Renal cortex interstitium (tissue), 11 donors: Measurements from ENCODE around the gene EXOSC1. TPM values are rescaled to one million over a fixed set of nuclear protein-coding genes. Genes with fewer than 3 reads are reported as not detected.

Experiments
- DNase-seq, 11 donors: peaks; one replicate each; pipeline ENCODE4 v3.0.0-alpha.2; 2013; ENCODE audit warnings: low read depth in 9 of 11, low spot score in 4 of 11; ENCODE audit errors: extremely low read depth in 1 of 11
- polyA plus RNA-seq, 3 donors: library from polyadenylated mRNA; unstranded; fragments of 120-200 nt; gene quantifications; one replicate each; pipeline ENCODE4 v1.2.1, GENCODE V29; 2013; ENCODE audit not compliant: insufficient read length in 3 of 3

The EXOSC1 gene
- polyA plus RNA-seq, 3 donors: 30.3 to 38.9 (median 32.7) TPM

DNA sequence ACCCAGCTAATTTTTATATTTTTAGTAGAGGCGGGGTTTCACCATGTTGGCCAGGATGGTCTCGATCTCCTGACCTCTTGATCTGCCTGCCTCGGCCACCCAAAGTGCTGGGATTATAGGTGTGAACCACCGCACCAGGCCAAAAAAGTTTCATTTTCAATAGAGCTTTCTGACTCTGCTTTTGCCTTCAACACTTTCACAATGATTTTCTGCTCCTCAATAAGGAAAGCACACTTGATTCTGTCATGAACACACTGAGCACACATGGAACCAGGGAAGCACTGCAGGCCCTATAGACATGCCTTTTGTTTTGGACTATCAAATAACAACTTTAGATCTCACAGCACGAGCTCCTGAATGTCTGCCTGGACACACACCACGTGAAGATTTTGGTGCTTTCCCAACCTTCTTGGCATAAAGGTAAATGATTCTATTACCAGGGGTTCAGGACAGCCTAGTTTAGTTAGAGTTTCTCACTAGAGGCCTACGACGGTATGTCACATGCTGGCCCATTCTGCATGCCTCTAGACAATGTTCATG, 52.7 kb downstream of the EXOSC1 start:
- no peak for DNase-seq

DNA sequence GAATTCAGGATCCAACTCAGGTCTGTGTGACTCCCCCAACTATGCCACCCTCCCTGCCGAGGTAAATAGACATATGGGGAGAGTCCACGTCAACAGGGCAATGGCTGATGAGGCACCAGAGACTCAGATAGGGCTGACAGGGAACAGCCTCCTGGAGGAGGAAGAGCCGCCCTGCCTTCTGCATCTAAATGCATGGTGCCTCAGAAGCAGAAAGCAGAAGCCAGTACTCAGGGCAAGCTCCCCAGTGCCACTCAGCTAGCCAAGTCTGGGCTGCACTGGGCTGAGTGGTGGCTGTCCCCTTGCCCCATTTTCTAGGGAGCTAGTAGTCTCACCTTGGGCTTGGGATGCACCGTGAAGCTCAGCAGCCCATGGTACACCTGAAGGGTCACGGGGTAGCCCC, 55.7 kb downstream of the EXOSC1 start:
- DNase-seq: no peak

DNA sequence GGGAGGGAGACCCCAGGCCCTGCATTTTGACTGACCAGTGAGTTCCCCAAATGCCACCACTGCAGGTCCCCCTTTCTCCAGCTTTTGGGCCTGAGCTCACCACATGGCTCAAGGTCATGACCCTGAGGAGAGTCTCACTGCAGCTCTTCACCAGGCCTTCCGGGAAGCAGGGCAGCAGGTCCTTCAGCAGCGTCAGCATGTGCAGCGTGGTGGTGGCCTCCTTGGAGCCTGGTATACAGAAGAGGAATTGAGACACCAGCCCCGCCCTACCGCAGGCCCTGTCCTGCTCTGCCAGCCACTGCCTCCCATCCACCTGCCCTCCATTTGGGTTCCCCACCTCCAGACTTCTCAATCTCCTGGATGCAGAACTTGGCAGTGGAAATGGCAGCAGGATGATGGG, 57.7 kb downstream of the EXOSC1 start:
- DNase-seq: no peak

Other genes with a start within 250 kb of the EXOSC1 start
- gene ARHGAP19, start 153.4 kb downstream of the EXOSC1 start, polyA plus RNA-seq: 10 to 100 TPM; 27.3 to 42.6 (median 28.7) TPM
- gene FRAT1, start 126.7 kb downstream of the EXOSC1 start, polyA plus RNA-seq: 1 to 10 TPM; 3.4 to 4.6 (median 4.3) TPM
- 10 to 100 TPM; 12.2 to 14.2 (median 13.2) TPM for gene FRAT2, start 111.3 kb downstream of the EXOSC1 start, polyA plus RNA-seq
- 10 to 100 TPM; 23.9 to 31.3 (median 25.9) TPM for gene RRP12, start 44.7 kb downstream of the EXOSC1 start, polyA plus RNA-seq
- gene PGAM1, start 19.8 kb downstream of the EXOSC1 start, polyA plus RNA-seq: 100 to 1,000 TPM; 172 to 199 (median 196) TPM
- gene ZDHHC16, start 169 bp upstream of the EXOSC1 start, polyA plus RNA-seq: 10 to 100 TPM; 38.5 to 40.3 (median 38.8) TPM
- 100 to 1,000 TPM in 1 of 3 donors, 10 to 100 TPM in 2; 93.5 to 107 (median 95.0) TPM for gene MMS19, start 52.4 kb upstream of the EXOSC1 start, polyA plus RNA-seq
- 10 to 100 TPM in 1 of 3 donors, 1 to 10 TPM in 2; 6.8 to 11.7 (median 9.8) TPM for gene UBTD1, start 52.9 kb upstream of the EXOSC1 start, polyA plus RNA-seq
- gene ANKRD2, start 126.8 kb upstream of the EXOSC1 start, polyA plus RNA-seq: under 1 TPM; 0.42 to 0.65 (median 0.60) TPM
- 10 to 100 TPM; 50.6 to 63.7 (median 50.8) TPM for gene HOGA1, start 138.4 kb upstream of the EXOSC1 start, polyA plus RNA-seq
- gene C10orf62, start 143.7 kb upstream of the EXOSC1 start, polyA plus RNA-seq: 1 to 10 TPM in 1 of 3 donors, under 1 TPM in 2; 0.27 to 1.3 (median 0.84) TPM
- gene MORN4, start 187.5 kb upstream of the EXOSC1 start, polyA plus RNA-seq: 10 to 100 TPM; 21.6 to 29.5 (median 22.0) TPM
- gene PI4K2A, start 194.7 kb upstream of the EXOSC1 start, polyA plus RNA-seq: 10 to 100 TPM; 17.4 to 20.8 (median 18.9) TPM
- gene AVPI1, start 241.2 kb upstream of the EXOSC1 start, polyA plus RNA-seq: 1 to 10 TPM; 3.7 to 8.6 (median 4.3) TPM